Chondrocyte (in vitro differentiated cells): ENCODE data around the gene TBXA2R. TPM values are rescaled to one million over a fixed set of nuclear protein-coding genes. Genes with fewer than 3 reads are reported as not detected.

ENCODE experiments used
- DNase-seq: peaks from one replicate; pipeline ENCODE4 v3.0.0; 2021; ENCODE audit warnings: mixed read lengths, low spot score
- H3K27ac Mint-ChIP-seq: one replicate; pipeline ENCODE4 v1.8.0; 2021; ENCODE audit warnings: mild to moderate bottlenecking, moderate library complexity, mixed read lengths; ENCODE audit not compliant: unreplicated experiment
- H3K27me3 Mint-ChIP-seq: 2 replicates; pipeline ENCODE4 v1.8.0; 2021; ENCODE audit warnings: low read depth, mixed read lengths
- H3K36me3 Mint-ChIP-seq: 2 replicates; pipeline ENCODE4 v1.8.0; 2021; ENCODE audit warnings: low read depth, mixed read lengths
- H3K4me1 Mint-ChIP-seq: 2 replicates; pipeline ENCODE4 v1.8.0; 2021; ENCODE audit warnings: low read depth, mild to moderate bottlenecking, mixed read lengths
- H3K4me3 Mint-ChIP-seq: one replicate; pipeline ENCODE4 v1.8.0; 2021; ENCODE audit warnings: mild to moderate bottlenecking, moderate library complexity, mixed read lengths; ENCODE audit not compliant: unreplicated experiment
- H3K9me3 Mint-ChIP-seq: 2 replicates; pipeline ENCODE4 v1.8.0; 2021; ENCODE audit warnings: low read depth, mixed read lengths
- total RNA-seq: library from RNA; stranded (reverse); gene quantifications from 3 replicates; pipeline ENCODE4 v1.2.1, GENCODE V29; 2021
- TF ChIP-seq, protein P1 (sequence below): fragments of 200-600 bp; sonication (generic); IDR thresholded peaks from 2 replicates; pipeline ENCODE4 v1.5.0; 2021; ENCODE audit warnings: antibody characterized with exemption, mild to moderate bottlenecking, moderate library complexity

The TBXA2R gene
- total RNA-seq, 1 donor from 2014 or later: 5.8 TPM

DNA sequence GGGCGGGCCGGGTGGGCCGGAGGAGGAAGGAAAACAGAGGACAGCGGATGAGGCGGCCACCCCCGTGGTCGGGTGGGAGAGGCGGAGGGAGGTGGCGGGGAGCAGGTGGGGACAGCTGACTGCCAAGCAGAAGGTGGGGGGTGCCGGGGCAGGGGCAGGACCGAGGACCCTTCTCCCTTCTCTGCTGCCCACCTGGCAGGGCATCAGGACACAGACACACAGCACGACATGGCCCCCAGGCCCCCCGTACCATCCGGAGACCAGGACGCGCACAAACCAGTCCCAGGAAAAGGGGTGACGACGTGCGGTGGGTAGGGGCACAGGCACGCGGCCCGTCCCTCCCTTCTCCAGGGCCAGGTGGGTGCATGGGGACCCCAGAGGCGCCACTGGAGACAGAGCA lies 30.9 kb upstream of the TBXA2R start:
- Mint-ChIP-seq H3K27ac (no peak overlapping the region), H3K4me1 (no peaks in the 10 kb centered on the region), H3K36me3 (peaks cover 14% of the 10 kb centered on the region), H3K27me3 (no peaks in the 10 kb centered on the region), H3K9me3 (no peaks in the 10 kb centered on the region), H3K4me3 (no peak overlapping the region)
- TF ChIP-seq, protein P1, sequence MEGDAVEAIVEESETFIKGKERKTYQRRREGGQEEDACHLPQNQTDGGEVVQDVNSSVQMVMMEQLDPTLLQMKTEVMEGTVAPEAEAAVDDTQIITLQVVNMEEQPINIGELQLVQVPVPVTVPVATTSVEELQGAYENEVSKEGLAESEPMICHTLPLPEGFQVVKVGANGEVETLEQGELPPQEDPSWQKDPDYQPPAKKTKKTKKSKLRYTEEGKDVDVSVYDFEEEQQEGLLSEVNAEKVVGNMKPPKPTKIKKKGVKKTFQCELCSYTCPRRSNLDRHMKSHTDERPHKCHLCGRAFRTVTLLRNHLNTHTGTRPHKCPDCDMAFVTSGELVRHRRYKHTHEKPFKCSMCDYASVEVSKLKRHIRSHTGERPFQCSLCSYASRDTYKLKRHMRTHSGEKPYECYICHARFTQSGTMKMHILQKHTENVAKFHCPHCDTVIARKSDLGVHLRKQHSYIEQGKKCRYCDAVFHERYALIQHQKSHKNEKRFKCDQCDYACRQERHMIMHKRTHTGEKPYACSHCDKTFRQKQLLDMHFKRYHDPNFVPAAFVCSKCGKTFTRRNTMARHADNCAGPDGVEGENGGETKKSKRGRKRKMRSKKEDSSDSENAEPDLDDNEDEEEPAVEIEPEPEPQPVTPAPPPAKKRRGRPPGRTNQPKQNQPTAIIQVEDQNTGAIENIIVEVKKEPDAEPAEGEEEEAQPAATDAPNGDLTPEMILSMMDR: no peak
- DNase-seq: no peak

DNA sequence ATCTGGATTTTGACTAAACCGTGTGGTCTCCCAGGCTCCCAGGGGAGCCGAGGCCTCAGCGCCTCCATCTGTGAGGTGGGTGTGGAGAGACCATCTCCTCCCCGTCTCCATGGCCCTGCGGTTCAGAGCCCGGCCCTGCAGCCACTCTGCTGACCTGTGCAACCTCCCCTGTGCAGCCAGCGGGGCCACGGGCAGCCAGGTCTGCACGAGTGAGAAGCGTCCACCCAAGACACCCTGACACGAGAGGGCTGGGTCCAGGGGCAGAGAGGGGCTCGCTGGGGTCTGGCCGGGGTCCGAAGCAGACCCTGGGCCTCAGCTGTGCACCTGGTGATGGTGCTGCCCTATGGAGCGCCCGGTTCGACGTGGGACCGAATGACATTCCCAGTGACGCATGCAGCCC lies 30.3 kb upstream of the TBXA2R start:
- Mint-ChIP-seq H3K4me3 (no peak overlapping the region), H3K9me3 (no peaks in the 10 kb centered on the region), H3K27ac (no peak overlapping the region), H3K36me3 (peaks cover 14% of the 10 kb centered on the region), H3K27me3 (no peaks in the 10 kb centered on the region), H3K4me1 (no peaks in the 10 kb centered on the region)
- no peak for DNase-seq
- TF ChIP-seq, protein P1: no peak

DNA sequence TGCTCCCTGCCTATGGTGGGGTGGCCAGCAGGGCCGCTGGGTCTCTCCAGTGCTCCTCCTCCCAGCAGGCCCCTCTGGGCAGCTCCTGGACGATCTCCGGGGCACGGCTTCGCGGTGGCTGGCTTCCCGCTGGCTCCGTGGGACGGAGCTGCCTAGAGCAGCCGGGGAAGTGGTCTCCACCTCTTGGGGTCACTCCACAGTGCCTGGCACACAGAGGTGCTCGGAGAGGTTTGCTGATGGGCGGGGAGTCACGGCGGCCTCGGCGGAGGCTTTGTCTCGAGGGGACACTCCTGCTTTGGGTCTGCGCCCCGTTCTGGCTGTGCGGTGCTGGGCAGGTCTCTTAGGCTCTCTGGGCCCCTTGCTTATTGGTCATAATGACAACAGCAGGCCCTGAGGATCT lies 29.8 kb upstream of the TBXA2R start:
- H3K9me3 Mint-ChIP-seq: no peaks in the 10 kb centered on the region
- no peak overlapping the region for H3K4me3 Mint-ChIP-seq
- no peak for DNase-seq
- no peaks in the 10 kb centered on the region for H3K27me3 Mint-ChIP-seq
- peaks cover 14% of the 10 kb centered on the region for H3K36me3 Mint-ChIP-seq
- no peak overlapping the region for H3K27ac Mint-ChIP-seq
- TF ChIP-seq, protein P1: no peak
- H3K4me1 Mint-ChIP-seq: no peaks in the 10 kb centered on the region

DNA sequence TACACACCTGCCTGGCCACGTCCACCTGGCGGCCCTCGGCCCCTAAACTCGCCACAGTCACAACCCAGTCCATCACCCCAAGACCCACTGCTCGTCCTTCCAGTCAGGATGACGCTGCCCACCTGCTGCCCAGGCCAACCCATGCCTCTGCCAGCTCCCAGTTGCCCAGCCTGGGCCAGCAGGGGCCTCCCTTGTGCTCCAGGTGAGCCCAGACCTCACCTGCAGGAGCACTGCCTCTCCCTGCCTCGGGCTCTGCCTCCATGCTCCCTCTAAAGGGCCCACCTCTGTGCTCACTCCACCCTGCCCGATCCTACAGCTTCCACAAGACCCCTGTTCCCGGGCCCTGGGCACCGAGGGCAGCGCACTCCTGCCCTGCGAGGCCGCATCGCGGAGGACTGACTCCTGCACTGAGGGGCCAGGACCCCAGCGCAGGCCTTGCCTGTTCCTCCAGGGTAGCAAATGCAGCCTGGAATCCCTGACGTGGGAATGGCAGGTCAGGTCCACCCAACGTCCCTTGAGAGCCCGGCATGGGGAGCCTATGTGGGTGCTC lies 27.9 kb upstream of the TBXA2R start:
- Mint-ChIP-seq H3K27me3 (no peaks in the 10 kb centered on the region), H3K4me3 (no peak overlapping the region), H3K27ac (no peak overlapping the region), H3K4me1 (no peaks in the 10 kb centered on the region), H3K36me3 (peaks cover 18% of the 10 kb centered on the region), H3K9me3 (no peaks in the 10 kb centered on the region)
- no peak for DNase-seq
- TF ChIP-seq, protein P1: no peak

DNA sequence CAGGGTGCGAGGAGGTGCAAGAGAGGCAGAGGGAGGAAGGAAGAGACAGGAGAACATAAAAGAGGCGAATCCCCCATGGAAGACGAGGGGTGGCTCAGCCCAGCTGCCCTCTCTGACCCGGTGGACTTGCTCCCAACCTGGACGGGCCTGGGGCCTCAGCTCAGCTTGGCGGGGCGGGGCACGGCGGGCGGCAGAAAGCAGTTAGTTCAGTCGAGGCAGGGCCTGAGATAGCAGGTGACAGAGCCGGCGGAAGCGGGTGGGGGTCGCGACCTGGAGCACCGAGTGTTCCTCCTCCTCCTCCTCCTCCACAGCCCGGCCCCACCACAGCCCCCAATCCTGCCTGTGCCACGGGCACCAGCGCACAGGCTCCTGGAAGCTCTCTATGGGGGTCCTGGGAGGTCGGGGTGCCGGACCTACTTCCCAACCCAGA lies 26.9 kb upstream of the TBXA2R start:
- Mint-ChIP-seq H3K27me3 (no peaks in the 10 kb centered on the region), H3K36me3 (peaks cover 13% of the 10 kb centered on the region), H3K4me3 (no peak overlapping the region), H3K4me1 (no peaks in the 10 kb centered on the region), H3K9me3 (no peaks in the 10 kb centered on the region), H3K27ac (no peak overlapping the region)
- TF ChIP-seq, protein P1: no peak
- no peak for DNase-seq
